HG03378 (cell line): ENCODE data around the gene TNFRSF14.
"Not testable (repeated sequence)": the region's sequence is repeated elsewhere in the genome, so short reads cannot be mapped to it uniquely, and the experiment has no call there.

Experiments used
- ATAC-seq: cut with Tn5 transposase; IDR thresholded peaks from one replicate; pipeline ENCODE4 v1.9.1; 2021; ENCODE audit warnings: mild to moderate bottlenecking, moderate library complexity; ENCODE audit not compliant: unreplicated experiment

TNFRSF14 gene

DNA sequence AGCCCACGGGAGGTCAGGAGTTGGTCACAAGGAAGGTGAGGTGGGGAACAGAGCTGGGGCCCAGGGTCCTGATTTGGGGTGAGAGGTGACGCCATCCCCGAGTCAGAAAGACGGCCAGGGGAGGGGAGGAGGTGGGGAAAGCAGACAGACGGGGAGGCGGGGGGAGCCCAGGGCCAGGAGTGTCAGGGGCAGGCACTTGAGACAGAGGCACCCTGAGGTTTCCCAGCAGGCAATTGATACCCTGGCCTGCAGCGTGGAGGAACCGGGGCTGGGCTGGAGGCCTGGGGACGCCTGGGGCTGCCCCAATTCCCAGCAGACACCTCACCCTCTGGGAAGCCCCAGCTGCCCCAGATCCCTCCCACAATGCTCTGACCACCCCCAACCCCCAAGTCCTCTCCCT is 3.1 kb upstream of the TNFRSF14 start:
- not testable (repeated sequence) for ATAC-seq

DNA sequence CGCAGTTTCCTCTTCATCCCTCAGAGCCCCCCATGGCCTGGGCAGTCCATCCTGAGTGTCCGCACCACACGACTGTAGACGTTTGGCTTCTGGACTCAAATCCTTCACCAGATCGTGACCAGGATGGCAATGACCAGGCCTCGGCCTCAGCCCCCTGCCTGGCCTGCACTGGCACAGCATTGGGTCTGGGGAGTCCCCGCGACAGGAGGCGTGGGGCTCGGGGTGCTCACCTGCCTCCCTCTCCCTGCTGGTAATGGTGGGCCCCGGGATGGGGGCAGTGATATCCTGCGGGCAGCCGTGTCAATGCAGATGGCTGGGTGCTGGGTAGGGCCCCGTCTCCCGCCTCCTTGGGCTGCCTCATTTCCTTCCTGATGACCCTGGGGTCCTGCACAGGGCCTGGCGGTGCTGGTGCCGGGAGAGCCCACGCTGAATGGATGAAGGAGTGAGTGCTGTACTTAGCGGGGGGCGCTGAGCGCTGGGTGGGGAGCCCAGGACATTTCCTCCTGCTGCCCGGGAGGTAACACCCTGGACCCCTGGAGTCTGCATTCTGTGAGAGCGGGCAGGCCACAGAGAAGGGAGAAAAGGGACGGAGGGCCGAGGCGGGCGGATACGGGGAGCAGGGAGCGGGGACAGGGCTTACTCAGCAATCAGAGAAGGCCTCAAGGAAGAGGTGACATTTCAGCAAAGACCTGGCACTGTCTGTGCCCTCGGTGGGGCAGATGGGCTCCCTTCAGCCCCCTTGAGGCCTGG is 2.1 kb upstream of the TNFRSF14 start:
- no peak for ATAC-seq

DNA sequence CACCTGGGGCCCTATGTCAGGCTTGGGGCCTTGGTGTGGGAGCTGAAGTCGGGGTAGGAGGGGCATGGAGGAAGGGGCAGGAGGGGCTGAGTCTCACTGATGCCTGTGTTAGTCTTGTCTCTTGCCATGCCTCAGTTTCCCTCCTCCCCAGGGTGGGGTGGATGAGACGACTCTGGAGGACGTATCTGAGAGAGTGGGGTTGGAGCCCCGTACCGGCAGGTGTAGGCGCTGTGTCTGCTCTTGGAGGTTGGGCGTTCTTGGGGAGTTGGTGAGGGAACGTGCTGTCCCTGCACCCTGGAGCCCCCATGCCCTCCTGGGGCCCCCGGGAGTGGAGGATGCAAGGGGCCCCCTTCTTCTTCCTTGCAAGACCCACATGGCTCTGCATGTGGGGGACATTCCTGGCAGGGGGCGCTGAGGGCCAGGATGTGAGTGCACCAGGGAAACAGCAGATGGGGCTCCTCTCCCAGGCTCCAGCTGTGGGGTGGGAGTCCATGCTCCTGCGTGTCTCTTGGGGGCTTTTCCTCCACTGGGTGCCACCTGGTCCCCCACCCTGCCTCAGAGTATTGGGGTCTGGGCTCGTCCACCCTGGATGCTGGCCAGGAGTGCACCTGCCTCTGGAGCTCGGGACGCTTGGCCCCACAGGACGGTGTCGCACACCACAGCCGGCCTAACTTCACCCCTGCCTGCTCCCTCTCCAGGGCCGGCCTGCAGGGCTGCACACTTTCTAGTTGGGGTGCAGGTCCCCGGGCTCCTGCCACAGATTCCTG is 1.4 kb upstream of the TNFRSF14 start:
- no peak for ATAC-seq

DNA sequence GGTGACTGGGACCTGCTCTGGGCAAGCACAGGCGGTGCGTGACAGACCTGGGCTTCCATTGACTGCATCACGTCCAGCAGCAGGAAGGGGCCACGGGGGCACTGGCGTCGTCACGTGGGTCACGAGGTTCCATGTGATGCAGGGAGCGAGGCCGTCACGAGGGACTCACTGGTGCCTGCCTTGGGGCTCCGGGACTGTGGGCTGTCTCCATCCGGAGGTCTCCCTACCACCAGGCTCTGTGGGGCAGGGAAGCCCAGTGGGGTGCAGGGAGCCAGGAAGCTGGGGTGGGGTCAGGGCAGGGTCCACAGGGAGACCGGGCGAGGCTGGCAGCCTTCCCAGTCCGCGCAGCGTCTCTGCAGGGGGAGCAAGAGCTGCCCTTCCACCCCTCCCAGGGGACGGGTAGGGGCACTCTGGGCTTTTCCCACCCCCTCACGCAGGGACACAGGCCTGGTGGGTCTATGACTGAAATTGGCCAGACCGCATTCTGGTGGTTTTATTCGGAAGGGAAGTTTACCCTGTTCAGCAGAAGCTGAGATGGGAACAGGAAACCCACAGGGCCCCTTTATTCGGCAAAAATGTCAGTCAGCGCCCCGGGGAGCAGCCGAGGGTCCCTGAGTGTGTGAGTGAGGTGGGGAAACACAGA is 416 bp upstream of the TNFRSF14 start:
- ATAC-seq: no peak

DNA sequence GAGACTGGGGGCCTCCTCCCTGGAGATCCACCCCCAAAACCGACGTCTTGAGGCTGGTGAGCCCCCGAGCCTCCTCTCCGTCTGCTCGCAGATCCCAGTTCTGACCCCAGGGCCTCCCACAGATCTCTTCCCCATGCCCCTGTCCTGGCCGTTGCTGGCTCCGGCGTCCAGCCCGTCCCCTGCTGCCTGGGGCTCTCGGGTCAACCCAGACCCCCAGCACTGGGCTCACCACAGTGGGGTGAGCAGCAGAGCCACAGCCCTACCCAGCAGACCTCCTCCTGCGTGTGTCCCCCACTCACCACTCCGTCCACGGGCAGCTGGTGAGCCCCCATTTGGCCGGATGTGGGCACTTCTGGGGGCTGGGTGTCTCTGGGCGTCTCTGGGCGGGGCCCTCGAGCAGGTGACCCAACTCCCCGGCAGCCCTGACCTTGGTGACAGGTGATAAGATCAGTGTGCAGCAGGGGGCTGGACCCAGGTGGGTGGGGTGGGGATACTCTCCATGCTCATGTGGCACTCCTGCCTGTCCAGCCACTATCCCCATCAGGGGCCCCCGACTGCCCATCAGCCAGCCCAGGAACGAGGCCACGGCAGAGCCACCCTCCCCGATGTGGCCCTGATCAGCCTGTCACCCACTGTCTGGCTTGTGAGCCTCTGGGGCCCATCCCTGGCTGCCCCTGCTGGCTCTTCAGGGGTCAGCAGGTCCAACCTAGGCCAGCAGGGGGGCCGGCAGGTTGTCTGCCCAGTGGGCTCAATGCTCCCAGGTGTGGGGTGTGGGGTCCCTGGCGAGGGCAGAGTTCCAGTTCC is 709 bp downstream of the TNFRSF14 start:
- ATAC-seq: no peak

DNA sequence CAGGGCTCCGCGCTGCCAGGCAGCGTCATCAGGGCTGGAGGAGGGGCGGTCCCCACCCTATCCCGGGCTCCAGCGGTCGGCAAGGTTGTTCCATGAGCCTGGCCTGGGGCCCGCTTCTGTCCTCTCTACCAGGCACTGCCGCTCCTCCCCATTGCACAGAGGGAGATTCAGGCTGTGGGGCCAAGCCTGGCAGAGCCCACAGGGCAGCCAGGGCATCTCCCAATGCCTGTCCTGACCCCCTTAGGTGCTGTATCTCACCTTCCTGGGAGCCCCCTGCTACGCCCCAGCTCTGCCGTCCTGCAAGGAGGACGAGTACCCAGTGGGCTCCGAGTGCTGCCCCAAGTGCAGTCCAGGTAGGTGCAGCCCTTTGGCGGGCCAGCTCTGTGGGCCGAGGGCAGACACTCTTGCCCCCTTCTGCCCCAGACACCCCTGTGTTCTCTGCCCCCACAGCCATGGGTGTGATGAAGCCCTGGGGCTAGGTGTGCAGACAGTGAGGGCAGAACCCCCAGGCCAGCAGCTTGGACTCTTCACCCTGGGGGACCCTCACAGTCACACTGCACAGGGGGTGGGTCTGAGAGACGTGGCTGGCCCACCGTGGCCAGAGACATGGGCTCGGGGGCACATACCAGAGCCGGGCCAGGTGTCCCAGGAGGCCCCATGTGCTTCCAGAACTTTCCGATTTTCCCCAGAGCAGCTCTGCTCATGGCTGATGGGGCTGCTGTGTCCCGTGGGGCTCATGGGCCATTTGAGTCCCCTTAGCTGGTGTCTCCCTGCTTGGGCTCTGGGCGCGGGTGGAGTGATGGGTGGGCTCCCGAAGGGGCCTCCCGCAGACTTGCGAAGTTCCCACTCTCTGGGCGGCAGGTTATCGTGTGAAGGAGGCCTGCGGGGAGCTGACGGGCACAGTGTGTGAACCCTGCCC is 1.6 kb downstream of the TNFRSF14 start:
- no peak for ATAC-seq

DNA sequence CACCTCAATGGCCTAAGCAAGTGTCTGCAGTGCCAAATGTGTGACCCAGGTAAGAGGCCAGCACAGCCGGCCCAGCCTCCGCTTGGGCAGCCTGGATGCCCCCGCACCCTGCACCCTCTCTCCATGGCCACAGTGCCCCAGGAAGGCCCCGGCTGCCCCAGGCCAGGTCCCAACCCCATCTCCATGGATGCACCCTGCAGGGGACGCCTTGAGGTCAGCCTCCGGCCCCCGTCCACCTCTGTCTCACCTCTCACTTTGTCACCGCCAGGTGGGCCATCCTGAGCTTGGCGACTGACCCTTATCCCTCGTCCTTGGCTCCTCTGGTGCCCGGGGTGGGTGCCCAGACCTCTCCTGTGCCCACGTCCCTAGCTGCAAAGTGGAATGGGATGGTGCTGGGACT is 2.2 kb downstream of the TNFRSF14 start:
- no peak for ATAC-seq

DNA sequence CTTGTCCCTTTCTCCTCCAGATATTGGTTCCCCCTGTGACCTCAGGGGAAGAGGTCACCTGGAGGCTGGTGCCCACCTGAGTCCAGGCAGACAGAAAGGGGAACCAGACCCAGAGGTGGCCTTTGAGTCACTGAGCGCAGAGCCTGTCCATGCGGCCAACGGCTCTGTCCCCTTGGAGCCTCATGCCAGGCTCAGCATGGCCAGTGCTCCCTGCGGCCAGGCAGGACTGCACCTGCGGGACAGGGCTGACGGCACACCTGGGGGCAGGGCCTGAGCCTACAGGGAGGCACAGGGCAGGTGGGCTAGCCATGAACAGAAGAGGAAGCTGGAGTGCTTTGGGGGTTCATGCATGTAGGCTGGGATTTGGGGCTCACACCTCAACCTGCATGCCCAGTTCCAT is 2.7 kb downstream of the TNFRSF14 start:
- ATAC-seq: no peak

DNA sequence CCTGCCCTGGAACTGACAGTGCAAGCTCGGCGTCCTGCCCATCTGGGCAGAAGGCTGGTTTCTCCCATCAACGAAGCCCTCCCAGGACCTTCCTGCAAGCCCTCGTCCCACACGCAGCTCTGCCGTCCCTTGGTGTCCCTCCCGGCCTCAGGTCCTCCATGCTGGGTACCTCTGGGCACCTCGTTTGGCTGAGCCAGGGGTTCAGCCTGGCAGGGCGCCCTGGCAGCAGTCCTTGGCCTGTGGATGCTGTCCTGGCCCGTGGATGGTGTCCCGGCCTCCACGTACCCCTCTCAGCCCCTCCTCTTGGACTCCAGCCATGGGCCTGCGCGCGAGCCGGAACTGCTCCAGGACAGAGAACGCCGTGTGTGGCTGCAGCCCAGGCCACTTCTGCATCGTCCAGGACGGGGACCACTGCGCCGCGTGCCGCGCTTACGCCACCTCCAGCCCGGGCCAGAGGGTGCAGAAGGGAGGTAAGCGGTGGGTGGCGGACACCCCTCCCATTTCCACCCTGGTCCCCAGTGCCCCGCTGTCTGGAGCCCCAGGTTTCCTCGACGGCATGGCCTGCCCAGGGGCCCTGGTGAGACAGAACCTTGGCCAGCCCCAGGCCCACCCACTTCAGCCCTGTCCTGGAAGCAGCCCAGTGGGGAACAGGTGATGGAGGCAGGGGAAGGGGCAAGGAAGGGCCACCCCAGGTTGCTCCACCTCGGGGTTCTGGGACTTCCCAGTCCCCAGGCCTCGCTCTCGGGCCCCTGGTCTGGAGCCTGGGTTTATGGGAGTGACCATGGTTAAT is 3.5 kb downstream of the TNFRSF14 start:
- no peak for ATAC-seq

DNA sequence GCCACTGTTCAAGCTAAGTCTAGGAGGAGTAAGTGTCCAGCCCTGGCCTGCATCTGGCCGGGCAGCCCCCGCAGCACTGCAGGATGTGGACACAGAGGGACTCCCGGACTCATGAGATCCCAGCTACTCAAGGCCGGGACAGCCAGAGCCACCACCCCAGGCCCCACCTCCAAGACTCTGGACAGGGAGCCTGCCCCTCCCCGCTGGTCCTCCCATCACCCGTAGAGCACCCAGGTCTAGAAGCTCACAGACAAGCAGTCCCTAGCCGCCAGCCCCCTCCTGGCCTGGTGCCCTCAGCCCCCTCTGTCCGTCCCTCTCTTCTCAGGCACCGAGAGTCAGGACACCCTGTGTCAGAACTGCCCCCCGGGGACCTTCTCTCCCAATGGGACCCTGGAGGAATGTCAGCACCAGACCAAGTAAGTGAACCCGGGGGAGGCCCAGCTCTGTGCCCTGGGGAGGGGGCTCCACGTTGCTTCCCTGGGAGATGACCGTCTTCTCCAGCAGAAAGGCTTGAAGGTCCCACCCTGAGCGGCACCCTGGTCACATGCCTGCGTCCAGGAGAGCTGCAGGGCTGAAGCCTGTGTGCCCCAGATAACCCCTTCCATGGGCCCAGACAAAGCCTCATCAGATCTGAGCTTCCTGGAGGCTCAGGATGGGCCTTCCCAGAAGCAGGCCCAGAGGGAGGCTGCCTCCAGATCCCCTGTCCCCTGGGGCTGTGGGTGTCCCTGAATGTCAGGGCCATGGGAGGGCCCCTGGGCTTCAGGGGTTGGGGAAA is 4.3 kb downstream of the TNFRSF14 start:
- no peak for ATAC-seq

DNA sequence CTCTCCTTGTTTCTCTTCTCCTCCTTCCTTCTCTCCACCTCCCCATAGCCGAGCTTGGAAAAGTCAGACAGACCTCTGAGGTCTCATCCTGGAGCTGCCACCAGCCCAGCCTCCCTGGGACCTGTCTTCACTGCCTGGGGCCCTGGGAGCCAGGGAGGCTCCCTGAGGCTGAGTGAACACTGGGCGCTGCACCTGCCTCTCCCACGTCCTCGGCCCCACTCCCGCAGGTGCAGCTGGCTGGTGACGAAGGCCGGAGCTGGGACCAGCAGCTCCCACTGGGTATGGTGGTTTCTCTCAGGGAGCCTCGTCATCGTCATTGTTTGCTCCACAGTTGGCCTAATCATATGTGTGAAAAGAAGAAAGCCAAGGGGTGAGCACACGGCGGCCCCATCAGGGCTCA is 5.3 kb downstream of the TNFRSF14 start:
- ATAC-seq: no peak

DNA sequence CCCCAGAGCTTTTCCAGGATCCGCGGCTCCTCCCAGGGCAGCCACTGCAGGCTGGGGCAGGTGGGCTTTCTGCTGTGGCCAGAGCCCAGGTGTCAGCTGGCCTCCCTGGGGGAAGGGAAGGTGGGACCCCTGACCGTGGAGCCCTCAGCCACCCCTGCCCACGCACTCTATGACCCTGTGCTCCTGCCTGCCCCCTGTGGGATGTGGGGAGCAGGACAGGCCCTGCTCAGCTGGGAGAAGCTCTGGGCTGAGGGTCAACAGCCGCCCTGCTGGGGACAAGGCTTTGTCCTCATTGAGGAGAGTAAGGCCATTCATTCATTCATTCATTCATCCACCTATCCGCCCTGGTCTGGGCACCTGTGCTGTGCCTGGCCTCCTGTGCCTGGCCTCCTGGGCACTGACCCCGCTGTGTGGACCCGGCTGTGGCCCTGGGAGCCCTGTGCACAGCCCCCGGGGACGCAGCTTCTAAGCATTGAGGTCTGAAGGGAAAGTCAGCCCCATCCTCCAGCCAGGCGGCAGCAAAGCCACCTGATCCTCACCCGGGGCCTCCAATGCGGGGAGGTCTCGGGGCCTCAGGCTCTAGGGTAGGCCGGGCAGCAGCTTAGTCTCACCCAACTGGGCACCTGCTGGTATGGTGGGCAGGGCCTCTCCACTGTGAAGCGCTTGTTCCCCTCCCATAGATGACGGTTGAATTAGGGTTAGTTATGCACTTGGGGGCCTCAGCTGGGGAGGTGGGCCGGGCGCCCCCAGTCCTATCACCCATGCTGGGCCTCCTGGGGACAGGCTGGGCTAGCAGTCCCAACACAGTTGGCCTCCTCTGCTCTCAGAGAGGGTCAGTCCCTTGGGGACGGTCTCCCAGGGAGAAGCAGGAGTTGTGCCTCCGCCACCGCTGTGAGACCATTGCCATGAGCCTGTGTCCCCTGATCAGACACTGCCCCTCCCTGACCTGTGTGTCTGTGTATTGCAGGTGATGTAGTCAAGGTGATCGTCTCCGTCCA is 6.0 kb downstream of the TNFRSF14 start:
- no peak for ATAC-seq

DNA sequence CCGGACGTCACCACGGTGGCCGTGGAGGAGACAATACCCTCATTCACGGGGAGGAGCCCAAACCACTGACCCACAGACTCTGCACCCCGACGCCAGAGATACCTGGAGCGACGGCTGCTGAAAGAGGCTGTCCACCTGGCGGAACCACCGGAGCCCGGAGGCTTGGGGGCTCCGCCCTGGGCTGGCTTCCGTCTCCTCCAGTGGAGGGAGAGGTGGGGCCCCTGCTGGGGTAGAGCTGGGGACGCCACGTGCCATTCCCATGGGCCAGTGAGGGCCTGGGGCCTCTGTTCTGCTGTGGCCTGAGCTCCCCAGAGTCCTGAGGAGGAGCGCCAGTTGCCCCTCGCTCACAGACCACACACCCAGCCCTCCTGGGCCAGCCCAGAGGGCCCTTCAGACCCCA is 7.0 kb downstream of the TNFRSF14 start:
- no peak for ATAC-seq

DNA sequence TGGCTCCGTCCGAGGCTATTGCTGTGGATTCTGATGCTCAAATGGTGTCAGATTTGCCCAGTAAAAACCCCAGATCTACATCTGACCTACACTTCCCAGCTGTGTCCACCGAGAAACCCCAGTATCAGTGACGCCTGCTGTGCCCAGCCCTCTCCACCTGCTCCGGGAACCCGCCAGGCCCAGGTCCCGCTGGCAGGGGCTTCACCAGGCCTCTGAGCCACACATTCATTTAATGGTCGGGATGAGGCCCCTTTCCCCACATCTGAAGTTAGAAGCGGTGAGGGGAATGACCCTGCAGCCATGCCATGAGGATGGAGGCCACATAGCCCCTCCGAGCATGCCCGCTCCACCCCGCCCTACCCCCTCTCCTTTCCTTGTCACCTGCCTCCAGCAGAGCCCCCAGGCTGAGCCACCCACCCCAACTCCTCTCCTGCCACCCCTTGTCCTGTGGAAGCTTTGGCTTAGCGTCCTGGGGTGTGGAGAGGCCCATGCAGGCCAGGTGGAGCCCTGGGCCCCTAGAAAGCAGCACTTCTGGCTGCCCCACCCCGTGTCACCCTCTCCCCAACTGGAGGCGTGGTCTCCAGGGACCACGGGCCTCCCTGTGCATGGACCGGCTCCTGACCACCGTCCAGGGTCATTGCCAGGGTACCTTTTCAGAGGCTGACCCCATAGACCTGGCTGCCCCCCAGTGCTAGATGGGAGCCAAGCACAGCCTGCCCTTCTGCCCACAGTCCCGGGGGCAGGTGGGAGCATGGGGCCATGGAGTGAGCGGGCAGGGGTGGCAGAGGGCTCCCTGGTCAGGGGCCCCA is 8.0 kb downstream of the TNFRSF14 start:
- no peak for ATAC-seq

DNA sequence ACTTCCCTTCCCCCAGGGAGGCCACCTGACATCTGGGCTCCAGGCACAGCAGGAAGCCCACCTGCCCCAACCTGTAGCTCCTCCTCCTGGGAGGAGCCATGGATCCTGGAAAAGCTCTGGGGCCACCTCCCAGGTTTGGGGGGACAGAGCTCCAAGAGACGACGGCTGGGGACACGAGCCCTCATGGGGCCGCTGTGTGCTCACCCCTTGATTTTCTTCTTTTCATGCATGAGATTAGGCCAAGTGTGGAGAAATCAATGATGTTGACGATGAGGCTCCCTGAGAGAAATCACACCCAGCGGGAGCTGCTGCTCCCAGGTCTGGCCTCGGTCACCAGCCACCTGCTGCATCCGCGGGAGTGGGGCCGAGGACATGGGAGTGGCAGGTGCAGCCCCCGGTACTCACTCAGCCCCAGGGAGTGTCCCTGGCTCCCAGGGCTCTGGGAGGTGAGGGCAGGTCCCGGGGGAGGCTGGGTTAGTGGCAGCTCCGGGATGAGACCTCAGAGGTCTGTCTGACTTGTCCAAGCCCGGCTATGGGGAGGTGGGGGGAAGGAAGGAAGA is 8.7 kb downstream of the TNFRSF14 start:
- ATAC-seq: no peak
